WTC11 (cell line): ENCODE results near the gene HLA-DQB1. TPM values are rescaled to one million over a fixed set of nuclear protein-coding genes. Genes with fewer than 3 reads are reported as not detected.

ENCODE experiments used
- ATAC-seq: fragments of 200-7000 bp; cut with Tn5 transposase; 2 replicates; pipeline ENCODE4 v1.10.0; 2021; ENCODE audit warnings: mild to moderate bottlenecking, moderate library complexity
- CTCF ChIA-PET: fragments of 300-600 bp; sonication (Branson Sonifier 250); formaldehyde crosslinking; loops from one replicate; lab custom pipeline; 2021; ENCODE audit warnings: antibody characterized with exemption; lab: Charles Lee
- POLR2A ChIA-PET: fragments of 350-600 bp; sonication (Branson Sonifier 250); formaldehyde crosslinking; loops from one replicate; lab custom pipeline; 2021; ENCODE audit warnings: antibody characterized with exemption; lab: Charles Lee
- DNase-seq: peaks from one replicate; pipeline ENCODE4 v3.0.0; 2021; ENCODE audit warnings: low spot score
- H3K27ac Mint-ChIP-seq: 2 replicates; pipeline ENCODE4 v1.8.0; 2021; ENCODE audit warnings: mixed read lengths
- H3K27me3 Mint-ChIP-seq: 2 replicates; pipeline ENCODE4 v1.8.0; 2021; ENCODE audit warnings: low read depth, mild to moderate bottlenecking, moderate library complexity, mixed read lengths
- H3K36me3 Mint-ChIP-seq: 2 replicates; pipeline ENCODE4 v1.8.0; 2021; ENCODE audit warnings: mixed read lengths
- H3K4me1 Mint-ChIP-seq: 2 replicates; pipeline ENCODE4 v1.8.0; 2022; ENCODE audit warnings: mixed read lengths
- H3K4me3 Mint-ChIP-seq: 2 replicates; pipeline ENCODE4 v1.8.0; 2021; ENCODE audit warnings: mild to moderate bottlenecking, moderate library complexity, mixed read lengths
- H3K9me3 Mint-ChIP-seq: 2 replicates; pipeline ENCODE4 v1.8.0; 2021; ENCODE audit warnings: mixed read lengths
- AFF4 ChIP-seq: sonication (generic); formaldehyde crosslinking; IDR thresholded peaks from 2 replicates; pipeline ENCODE4 v1.8.1; 2023; ENCODE audit warnings: mild to moderate bottlenecking, missing genetic modification reagents, borderline replicate concordance
- CTCF ChIP-seq: fragments of 200-600 bp; IDR thresholded peaks from 2 replicates; pipeline ENCODE4 v1.8.0; 2022; ENCODE audit warnings: antibody characterized with exemption
- ELF4 ChIP-seq: sonication (generic); formaldehyde crosslinking; IDR thresholded peaks from 2 replicates; pipeline ENCODE4 v1.8.1; 2022; ENCODE audit warnings: low read depth, mild to moderate bottlenecking, moderate library complexity, missing genetic modification reagents
- ETV6 ChIP-seq: sonication (generic); formaldehyde crosslinking; IDR thresholded peaks from 2 replicates; pipeline ENCODE4 v1.8.1; 2022; ENCODE audit warnings: mild to moderate bottlenecking, missing genetic modification reagents
- HMGXB4 ChIP-seq: sonication (generic); formaldehyde crosslinking; IDR thresholded peaks from 2 replicates; pipeline ENCODE4 v1.8.1; 2023; ENCODE audit warnings: mild to moderate bottlenecking, moderate library complexity, missing genetic modification reagents
- IRF1 ChIP-seq: sonication (generic); formaldehyde crosslinking; IDR thresholded peaks from 2 replicates; pipeline ENCODE4 v1.8.0; 2023; ENCODE audit warnings: missing genetic modification reagents
- JAZF1 ChIP-seq: fragments of 250-450 bp; sonication (Bioruptor Pico); IDR thresholded peaks from 2 replicates; pipeline ENCODE4 v1.9.0; 2021; ENCODE audit warnings: moderate library complexity, mild to moderate bottlenecking, inconsistent platforms
- KAT7 ChIP-seq: sonication (generic); formaldehyde crosslinking; IDR thresholded peaks from 2 replicates; pipeline ENCODE4 v1.8.1; 2023; ENCODE audit warnings: missing genetic modification reagents, mild to moderate bottlenecking, borderline replicate concordance
- SOX15 ChIP-seq: fragments of 250-450 bp; sonication (Bioruptor Pico); IDR thresholded peaks from 2 replicates; pipeline ENCODE4 v1.9.0; 2021; ENCODE audit warnings: mild to moderate bottlenecking
- USF2 ChIP-seq: sonication (generic); formaldehyde crosslinking; IDR thresholded peaks from 2 replicates; pipeline ENCODE4 v1.8.1; 2023; ENCODE audit warnings: mild to moderate bottlenecking, missing genetic modification reagents, moderate library complexity
- ZNF263 ChIP-seq: sonication (generic); formaldehyde crosslinking; IDR thresholded peaks from 2 replicates; pipeline ENCODE4 v1.8.1; 2022; ENCODE audit warnings: low read depth, mild to moderate bottlenecking, moderate library complexity, missing genetic modification reagents
- ZNF317 ChIP-seq: sonication (generic); formaldehyde crosslinking; IDR thresholded peaks from 2 replicates; pipeline ENCODE4 v1.8.1; 2023; ENCODE audit warnings: low read depth, mild to moderate bottlenecking, moderate library complexity, missing genetic modification reagents, borderline replicate concordance
- total RNA-seq: library from RNA; stranded (reverse); gene quantifications from 3 replicates; pipeline ENCODE4 v1.2.3, GENCODE V29; 2021
- TF ChIP-seq, protein P1 (sequence below): sonication (generic); formaldehyde crosslinking; IDR thresholded peaks from 2 replicates; pipeline ENCODE4 v1.8.0; 2023; ENCODE audit warnings: missing genetic modification reagents, mild to moderate bottlenecking, borderline replicate concordance

The HLA-DQB1 gene
- total RNA-seq, 1 experiment from 2014 or later = 0.83 TPM

DNA sequence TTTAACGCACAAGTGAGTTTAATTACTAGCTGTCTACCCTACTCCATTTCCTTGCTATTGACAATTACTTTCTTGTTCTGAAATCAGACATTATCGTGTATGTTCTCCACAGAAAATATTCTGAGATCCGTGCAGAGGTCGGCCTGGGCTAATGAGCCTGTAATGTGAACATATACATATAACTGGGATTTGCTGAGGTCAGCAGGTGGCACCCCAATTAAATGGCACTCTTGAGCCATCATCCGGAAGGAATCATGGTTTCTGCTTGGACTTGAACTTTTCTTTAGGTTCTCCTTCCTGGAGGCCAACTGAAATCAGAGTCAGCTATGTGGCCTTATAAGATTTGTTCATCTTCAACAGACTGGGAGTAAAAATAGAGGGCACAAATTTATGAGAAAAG lies 3.6 kb downstream of the HLA-DQB1 start:
- Mint-ChIP-seq H3K27ac (no peak overlapping the region), H3K4me1 (peaks cover 6% of the 10 kb centered on the region; the same call in 1 of the 2 replicates), H3K36me3 (no peaks in the 10 kb centered on the region), H3K9me3 (no peaks in the 10 kb centered on the region)
- ChIA-PET POLR2A (no interaction called here), CTCF (interaction anchor here (1.6 kb wide), 1 partner anchor 98 kb away, joined by 3 read pairs; no protein-coding TSS in a partner anchor)
- TF ChIP-seq ZNF263 (CRISPR knock-in tag) = no peak
- TF ChIP-seq, protein P1, sequence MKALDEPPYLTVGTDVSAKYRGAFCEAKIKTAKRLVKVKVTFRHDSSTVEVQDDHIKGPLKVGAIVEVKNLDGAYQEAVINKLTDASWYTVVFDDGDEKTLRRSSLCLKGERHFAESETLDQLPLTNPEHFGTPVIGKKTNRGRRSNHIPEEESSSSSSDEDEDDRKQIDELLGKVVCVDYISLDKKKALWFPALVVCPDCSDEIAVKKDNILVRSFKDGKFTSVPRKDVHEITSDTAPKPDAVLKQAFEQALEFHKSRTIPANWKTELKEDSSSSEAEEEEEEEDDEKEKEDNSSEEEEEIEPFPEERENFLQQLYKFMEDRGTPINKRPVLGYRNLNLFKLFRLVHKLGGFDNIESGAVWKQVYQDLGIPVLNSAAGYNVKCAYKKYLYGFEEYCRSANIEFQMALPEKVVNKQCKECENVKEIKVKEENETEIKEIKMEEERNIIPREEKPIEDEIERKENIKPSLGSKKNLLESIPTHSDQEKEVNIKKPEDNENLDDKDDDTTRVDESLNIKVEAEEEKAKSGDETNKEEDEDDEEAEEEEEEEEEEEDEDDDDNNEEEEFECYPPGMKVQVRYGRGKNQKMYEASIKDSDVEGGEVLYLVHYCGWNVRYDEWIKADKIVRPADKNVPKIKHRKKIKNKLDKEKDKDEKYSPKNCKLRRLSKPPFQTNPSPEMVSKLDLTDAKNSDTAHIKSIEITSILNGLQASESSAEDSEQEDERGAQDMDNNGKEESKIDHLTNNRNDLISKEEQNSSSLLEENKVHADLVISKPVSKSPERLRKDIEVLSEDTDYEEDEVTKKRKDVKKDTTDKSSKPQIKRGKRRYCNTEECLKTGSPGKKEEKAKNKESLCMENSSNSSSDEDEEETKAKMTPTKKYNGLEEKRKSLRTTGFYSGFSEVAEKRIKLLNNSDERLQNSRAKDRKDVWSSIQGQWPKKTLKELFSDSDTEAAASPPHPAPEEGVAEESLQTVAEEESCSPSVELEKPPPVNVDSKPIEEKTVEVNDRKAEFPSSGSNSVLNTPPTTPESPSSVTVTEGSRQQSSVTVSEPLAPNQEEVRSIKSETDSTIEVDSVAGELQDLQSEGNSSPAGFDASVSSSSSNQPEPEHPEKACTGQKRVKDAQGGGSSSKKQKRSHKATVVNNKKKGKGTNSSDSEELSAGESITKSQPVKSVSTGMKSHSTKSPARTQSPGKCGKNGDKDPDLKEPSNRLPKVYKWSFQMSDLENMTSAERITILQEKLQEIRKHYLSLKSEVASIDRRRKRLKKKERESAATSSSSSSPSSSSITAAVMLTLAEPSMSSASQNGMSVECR (CRISPR knock-in tag) = no peak
- TF ChIP-seq USF2 (CRISPR knock-in tag) = no peak
- no peak for TF ChIP-seq SOX15 (CRISPR knock-in tag)
- TF ChIP-seq HMGXB4 (CRISPR knock-in tag) = no peak
- TF ChIP-seq IRF1 (CRISPR knock-in tag) = no peak
- TF ChIP-seq KAT7 = no peak
- no peak for TF ChIP-seq CTCF
- TF ChIP-seq ETV6 (CRISPR knock-in tag) = no peak
- no peak for TF ChIP-seq ZNF317 (CRISPR knock-in tag)
- no peak for TF ChIP-seq JAZF1 (CRISPR knock-in tag)
- no peak for TF ChIP-seq AFF4
- TF ChIP-seq ELF4 (CRISPR knock-in tag) = no peak
- TF ChIP-seq, all 79 proteins: peak for 0
- no peak for ATAC-seq
- H3K4me3 Mint-ChIP-seq = no peak overlapping the region
- DNase-seq = no peak
- H3K27me3 Mint-ChIP-seq = peaks cover 74% of the 10 kb centered on the region
